NCI-H510A (cell line): ENCODE measurements around the gene TMEM169.

ENCODE experiments used
- DNase-seq: peaks from one replicate; lab custom pipeline; 2025; lab: John Stamatoyannopoulos, UW

TMEM169 gene

GRCh38 chr2:216104691-216105090 is 23.0 kb downstream of the TMEM169 start:
- DNase-seq = no peak

DNA sequence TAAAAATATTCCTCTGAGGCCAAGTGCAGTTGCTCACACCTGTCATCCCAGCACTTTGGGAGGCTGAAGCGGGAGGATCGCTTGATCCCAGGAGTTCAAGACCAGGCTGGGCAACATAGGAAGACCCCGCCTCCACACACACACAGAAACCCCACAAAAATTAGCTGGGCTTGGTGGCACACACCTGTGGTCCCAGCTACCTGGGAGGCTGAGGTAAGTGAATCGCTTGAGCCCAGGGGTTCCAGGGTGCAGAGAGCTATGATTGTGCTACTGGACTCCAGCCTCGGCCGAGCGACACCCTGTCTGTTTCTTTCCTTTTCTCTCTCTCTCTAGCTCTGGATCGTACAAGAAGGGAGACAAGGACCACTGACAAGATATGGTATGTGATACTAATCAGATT is 25.6 kb downstream of the TMEM169 start:
- DNase-seq = no peak

- DNase-seq = no peak
Measured at GRCh38 chr2:216107760-216108159, 26.0 kb downstream of the TMEM169 start.

DNA sequence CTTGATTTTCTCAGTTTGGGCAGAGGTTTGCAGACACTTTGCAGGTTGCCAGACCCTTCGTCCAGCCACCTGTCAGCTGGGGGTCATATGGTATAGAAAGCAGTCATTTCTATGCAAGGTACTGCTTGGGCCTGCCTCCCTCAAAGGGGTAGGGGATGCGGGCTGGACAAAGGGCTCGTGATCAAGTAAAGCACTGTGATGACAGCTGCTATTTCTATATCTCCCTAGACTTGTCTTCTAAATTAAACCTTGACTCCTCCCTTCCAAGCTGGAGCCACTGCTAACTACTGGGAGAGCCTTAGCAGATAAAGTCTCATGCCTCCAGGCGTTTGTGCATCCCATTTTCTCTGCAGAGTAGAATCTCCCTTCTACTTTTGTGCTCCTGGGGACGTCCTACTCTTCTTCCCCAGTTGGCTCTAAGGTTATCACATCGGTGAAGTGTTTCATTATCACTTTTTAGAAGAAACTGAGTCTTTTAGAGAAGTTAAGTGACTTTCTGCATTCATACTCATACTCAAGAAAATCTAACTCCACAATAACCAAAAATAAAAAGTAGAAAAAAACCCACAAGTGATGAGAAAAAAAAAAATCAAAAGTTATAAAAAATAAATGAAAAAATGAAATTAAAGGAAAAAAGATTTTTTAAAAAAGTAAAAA is 26.7 kb downstream of the TMEM169 start:
- no peak for DNase-seq

- peak; percentile 92 for DNase-seq
Measured at GRCh38 chr2:216108967-216109921, 27.5 kb downstream of the TMEM169 start, which contains the start of gene XRCC5. XRCC5 (plus strand) TSS chr2:216109348; CDS start chr2:216109437, 89 bp downstream.

GRCh38 chr2:216109962-216110614 is 28.4 kb downstream of the TMEM169 start:
- peak; percentile 14 for DNase-seq

GRCh38 chr2:216110620-216111019 is 28.9 kb downstream of the TMEM169 start:
- no peak for DNase-seq

DNA sequence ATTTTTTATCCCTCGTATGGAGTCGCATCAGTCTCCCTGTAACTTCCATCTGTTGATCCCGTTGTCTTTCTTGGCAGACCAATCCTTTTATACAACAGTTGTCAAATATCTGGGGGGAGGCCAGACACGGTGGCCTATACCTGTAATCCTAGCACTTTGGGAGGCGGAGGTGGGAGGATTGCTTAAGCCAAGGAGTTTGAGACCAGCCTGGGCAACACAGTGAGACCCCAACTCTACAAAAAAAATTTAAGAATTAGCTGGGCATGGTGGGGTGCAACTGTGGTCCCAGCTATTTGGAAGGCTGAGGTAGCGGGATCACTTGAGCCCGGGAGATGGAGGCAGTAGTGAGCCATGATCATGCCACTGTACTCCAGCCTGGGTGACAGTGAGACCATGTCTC is 29.4 kb downstream of the TMEM169 start:
- DNase-seq = no peak

- DNase-seq = no peak
Measured at GRCh38 chr2:216112926-216113325, 31.2 kb downstream of the TMEM169 start.

- no peak for DNase-seq
Measured at GRCh38 chr2:216113572-216113971, 31.9 kb downstream of the TMEM169 start.

- DNase-seq = no peak
Measured at GRCh38 chr2:216114382-216114713, 32.6 kb downstream of the TMEM169 start.

- peak; percentile 97 for DNase-seq
Measured at GRCh38 chr2:216114714-216115531, 33.2 kb downstream of the TMEM169 start.

GRCh38 chr2:216116418-216116817 is 34.7 kb downstream of the TMEM169 start:
- no peak for DNase-seq

DNA sequence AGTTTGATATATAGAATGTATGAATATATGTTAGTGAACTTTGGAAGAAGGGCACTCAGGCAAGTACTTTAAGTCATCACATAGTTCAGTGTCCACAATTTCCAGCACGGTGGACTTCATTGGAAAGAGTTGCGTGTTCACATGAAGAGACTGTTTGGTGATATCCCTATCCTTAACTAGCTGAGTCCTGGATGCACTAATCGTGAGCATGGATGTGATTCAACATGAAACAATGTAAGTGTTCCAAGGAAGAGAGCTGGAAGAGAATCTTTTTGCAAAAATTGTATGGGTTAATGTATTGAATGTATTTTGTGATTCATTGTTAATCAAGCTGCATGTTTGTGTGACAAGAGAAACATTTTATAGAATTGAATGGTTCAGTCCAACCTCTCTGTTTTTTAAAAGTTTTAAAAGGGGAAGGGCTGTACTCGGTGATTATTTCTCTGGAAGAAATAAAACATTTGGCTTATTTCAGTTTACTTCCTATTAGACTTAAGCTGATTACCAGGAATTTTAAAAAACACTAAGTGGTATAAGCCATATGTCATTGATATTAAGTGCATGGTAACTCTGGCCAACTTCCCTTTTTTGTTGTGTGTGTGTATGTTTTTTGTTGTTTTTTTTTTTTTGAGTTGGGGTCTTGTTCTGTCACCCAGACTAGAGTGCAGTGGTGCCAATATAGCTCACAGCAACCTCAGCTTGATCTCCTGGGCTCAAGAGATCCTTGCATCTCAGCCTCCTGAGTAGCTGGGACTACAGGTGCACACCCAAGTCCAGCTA is 36.0 kb downstream of the TMEM169 start:
- DNase-seq = no peak

DNA sequence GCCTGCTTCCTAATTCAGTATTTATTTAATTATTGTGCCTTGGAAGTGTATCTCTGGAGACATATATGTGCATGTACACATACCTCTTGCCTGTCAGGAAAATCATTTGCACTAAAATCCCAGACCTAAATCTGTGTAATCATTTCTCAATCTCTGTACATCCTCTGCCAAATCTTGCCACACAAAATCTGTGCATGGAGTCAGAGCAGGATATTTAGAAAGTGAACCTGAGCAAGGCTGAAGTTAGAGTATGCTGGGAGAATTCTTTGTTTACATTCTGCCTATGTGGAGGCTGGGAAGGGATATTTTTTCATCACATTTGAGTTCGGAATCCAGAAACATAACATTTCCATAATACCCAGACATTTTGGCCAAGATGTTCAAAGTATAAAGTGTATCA is 36.8 kb downstream of the TMEM169 start:
- DNase-seq = no peak

DNA sequence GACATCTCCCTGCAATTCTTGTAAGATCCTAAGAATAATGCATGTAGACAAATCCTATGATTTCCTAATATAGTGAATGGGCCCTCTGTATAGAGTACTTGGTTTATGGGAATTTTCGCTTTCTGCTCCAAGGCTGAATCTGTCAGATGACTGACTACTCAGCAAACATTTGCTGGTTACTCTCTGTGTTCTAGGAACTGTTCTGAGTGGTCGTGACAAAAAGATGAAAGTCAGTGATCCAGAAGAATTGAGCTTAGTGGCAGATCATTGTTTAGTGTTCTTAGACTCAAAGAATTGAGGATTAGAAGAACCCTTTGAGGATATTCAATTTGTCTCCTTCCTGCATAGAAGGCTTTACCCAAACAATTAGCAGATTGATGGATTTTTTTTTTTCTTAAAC is 37.4 kb downstream of the TMEM169 start:
- DNase-seq = no peak

GRCh38 chr2:216119986-216120385 is 38.3 kb downstream of the TMEM169 start:
- no peak for DNase-seq

GRCh38 chr2:216121255-216121654 is 39.5 kb downstream of the TMEM169 start:
- DNase-seq = no peak

DNA sequence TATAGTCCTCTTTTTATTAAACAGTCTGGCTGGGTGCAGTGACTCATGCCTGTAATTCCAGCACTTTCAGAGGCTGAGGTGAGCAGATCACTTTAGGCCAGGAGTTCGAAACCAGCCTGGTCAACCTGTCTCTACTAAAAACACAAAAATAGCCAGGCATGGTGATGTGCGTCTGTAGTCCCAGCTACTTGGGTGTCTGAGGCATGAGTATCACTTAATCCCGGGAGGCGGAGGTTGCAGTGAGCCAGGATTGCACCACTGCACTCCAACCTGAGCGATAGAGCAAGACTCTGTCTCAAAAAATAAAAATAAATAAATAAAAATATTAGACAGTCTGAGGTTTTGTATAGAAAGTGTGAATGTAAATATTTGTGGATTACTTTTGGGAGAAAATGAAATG is 45.2 kb downstream of the TMEM169 start:
- no peak for DNase-seq

GRCh38 chr2:216130346-216130971 is 48.7 kb downstream of the TMEM169 start:
- DNase-seq = no peak
